ENCODE results near the gene SPDYE1. TPM values are rescaled to one million over a fixed set of nuclear protein-coding genes. Genes with fewer than 3 reads are reported as not detected.
A peak's percentile ranks its signal among the peaks of the same experiment; 100 is the strongest.

SPDYE1 gene
- total RNA-seq, 3 donors from 2014 or later: not detected

- peaks cover 10% of the 10 kb centered on the region for H3K36me3 ChIP-seq
- H3K9me3 ChIP-seq: no peaks in the 10 kb centered on the region
- intact Hi-C loops (cut with DNase I; ENCODE audit: low total_unique reads): no loop called here
- H3K27ac ChIP-seq: no peak overlapping the region
- no peak for TF ChIP-seq POLR2A (IDR thresholded peaks at IDR 0.05)
- no peak for TF ChIP-seq POLR2AphosphoS5 (IDR thresholded peaks at IDR 0.05)
- no peak for TF ChIP-seq CTCF (IDR thresholded peaks at IDR 0.05)
- H3K4me1 ChIP-seq: no peaks in the 10 kb centered on the region
- no peaks in the 10 kb centered on the region for H3K27me3 ChIP-seq
- H3K4me3 ChIP-seq: no peak overlapping the region
- no peak for DNase-seq (ENCODE audit: low spot score in 2 of 2)
Measured at GRCh38 chr7:44052771-44053365, 55.2 kb downstream of the SPDYE1 start.

- no peaks in the 10 kb centered on the region for H3K9me3 ChIP-seq
- peaks cover 10% of the 10 kb centered on the region for H3K36me3 ChIP-seq
- H3K27ac ChIP-seq: no peak overlapping the region
- no peaks in the 10 kb centered on the region for H3K27me3 ChIP-seq
- TF ChIP-seq POLR2AphosphoS5 (IDR thresholded peaks at IDR 0.05): no peak
- TF ChIP-seq POLR2A (IDR thresholded peaks at IDR 0.05): no peak
- no peak for TF ChIP-seq CTCF (IDR thresholded peaks at IDR 0.05)
- peak in 1 of 2 donors; percentile 20 for DNase-seq (ENCODE audit: low spot score in 2 of 2)
- intact Hi-C loops (cut with DNase I; ENCODE audit: low total_unique reads): no loop called here
- H3K4me1 ChIP-seq: no peaks in the 10 kb centered on the region
- no peak overlapping the region for H3K4me3 ChIP-seq
Measured at GRCh38 chr7:44056681-44057080, 59.0 kb downstream of the SPDYE1 start.

GRCh38 chr7:44057181-44057848 is 59.6 kb downstream of the SPDYE1 start:
- Histone ChIP-seq H3K27me3 (no peaks in the 10 kb centered on the region), H3K4me1 (no peaks in the 10 kb centered on the region), H3K4me3 (no peak overlapping the region), H3K27ac (no peak overlapping the region), H3K9me3 (no peaks in the 10 kb centered on the region), H3K36me3 (peaks cover 10% of the 10 kb centered on the region)
- no peak for TF ChIP-seq POLR2AphosphoS5 (IDR thresholded peaks at IDR 0.05)
- TF ChIP-seq CTCF (IDR thresholded peaks at IDR 0.05): no peak
- no peak for TF ChIP-seq POLR2A (IDR thresholded peaks at IDR 0.05)
- intact Hi-C loops (cut with DNase I; ENCODE audit: low total_unique reads): no loop called here
- no peak for DNase-seq (ENCODE audit: low spot score in 2 of 2)

- peaks cover 10% of the 10 kb centered on the region for H3K36me3 ChIP-seq
- DNase-seq (ENCODE audit: low spot score in 2 of 2): peak in 1 of 2 donors; percentile 35
- H3K27me3 ChIP-seq: no peaks in the 10 kb centered on the region
- H3K4me1 ChIP-seq: no peaks in the 10 kb centered on the region
- intact Hi-C loops (cut with DNase I; ENCODE audit: low total_unique reads): no loop called here
- H3K27ac ChIP-seq: no peak overlapping the region
- no peak overlapping the region for H3K4me3 ChIP-seq
- TF ChIP-seq CTCF (IDR thresholded peaks at IDR 0.05) (no peak), POLR2A (IDR thresholded peaks at IDR 0.05) (no peak), POLR2AphosphoS5 (IDR thresholded peaks at IDR 0.05) (no peak)
- H3K9me3 ChIP-seq: no peaks in the 10 kb centered on the region
Measured at GRCh38 chr7:44057849-44058758, 60.4 kb downstream of the SPDYE1 start.
